Measurements from ENCODE around the gene RPTOR. TPM values are rescaled to one million over a fixed set of nuclear protein-coding genes. Genes with fewer than 3 reads are reported as not detected.

RPTOR gene
- total RNA-seq, 1 donor from 2014 or later: 53.7 TPM

DNA sequence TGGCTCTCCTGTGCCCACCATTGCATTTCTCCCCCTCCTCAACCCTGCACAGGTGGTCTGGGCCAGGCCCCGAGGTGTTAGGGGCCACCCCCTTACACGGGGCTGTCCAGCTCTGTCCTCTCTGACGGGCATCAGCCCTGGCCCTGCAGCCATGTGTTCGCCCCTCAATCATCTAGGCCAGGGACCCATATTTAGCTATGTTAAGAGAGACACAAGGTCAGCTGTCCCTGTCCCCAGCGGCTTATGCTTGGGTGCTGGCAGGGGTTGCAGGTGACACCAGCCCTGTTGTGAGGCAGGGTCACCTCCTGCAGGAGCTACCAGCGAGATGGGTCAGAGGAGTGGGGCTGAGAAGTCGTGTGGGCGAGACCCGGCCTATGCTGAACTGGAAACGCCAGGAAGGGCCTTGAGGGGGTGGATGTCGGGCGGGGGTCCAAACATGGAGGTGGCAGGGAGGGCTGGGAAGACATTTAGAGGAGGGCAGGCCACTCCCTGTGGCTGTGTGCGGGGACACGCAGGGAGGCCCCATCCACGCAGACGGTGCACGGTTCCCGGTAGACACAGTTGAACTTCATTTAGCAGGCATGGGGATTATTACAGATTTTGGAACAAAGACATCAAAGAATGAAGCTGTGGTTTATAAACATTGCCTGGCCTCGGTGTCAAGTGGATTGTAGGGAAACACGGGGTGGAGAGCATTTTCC is 313.8 kb downstream of the RPTOR start:
- no peaks in the 10 kb centered on the region for H3K9me3 Mint-ChIP-seq
- DNase-seq (ENCODE audit: low spot score in 2 of 2, unreplicated experiment in 2 of 2): no peak
- no peak overlapping the region for H3K27ac Mint-ChIP-seq
- no peak overlapping the region for H3K4me3 Mint-ChIP-seq
- no peaks in the 10 kb centered on the region for H3K27me3 Mint-ChIP-seq (ENCODE audit: low read depth)
- peaks cover 11% of the 10 kb centered on the region for H3K4me1 Mint-ChIP-seq
- TF ChIP-seq, protein P1, sequence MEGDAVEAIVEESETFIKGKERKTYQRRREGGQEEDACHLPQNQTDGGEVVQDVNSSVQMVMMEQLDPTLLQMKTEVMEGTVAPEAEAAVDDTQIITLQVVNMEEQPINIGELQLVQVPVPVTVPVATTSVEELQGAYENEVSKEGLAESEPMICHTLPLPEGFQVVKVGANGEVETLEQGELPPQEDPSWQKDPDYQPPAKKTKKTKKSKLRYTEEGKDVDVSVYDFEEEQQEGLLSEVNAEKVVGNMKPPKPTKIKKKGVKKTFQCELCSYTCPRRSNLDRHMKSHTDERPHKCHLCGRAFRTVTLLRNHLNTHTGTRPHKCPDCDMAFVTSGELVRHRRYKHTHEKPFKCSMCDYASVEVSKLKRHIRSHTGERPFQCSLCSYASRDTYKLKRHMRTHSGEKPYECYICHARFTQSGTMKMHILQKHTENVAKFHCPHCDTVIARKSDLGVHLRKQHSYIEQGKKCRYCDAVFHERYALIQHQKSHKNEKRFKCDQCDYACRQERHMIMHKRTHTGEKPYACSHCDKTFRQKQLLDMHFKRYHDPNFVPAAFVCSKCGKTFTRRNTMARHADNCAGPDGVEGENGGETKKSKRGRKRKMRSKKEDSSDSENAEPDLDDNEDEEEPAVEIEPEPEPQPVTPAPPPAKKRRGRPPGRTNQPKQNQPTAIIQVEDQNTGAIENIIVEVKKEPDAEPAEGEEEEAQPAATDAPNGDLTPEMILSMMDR (IDR thresholded peaks at IDR 0.05; ENCODE audit: unreplicated experiment): no peak
- peaks cover 27% of the 10 kb centered on the region for H3K36me3 Mint-ChIP-seq

DNA sequence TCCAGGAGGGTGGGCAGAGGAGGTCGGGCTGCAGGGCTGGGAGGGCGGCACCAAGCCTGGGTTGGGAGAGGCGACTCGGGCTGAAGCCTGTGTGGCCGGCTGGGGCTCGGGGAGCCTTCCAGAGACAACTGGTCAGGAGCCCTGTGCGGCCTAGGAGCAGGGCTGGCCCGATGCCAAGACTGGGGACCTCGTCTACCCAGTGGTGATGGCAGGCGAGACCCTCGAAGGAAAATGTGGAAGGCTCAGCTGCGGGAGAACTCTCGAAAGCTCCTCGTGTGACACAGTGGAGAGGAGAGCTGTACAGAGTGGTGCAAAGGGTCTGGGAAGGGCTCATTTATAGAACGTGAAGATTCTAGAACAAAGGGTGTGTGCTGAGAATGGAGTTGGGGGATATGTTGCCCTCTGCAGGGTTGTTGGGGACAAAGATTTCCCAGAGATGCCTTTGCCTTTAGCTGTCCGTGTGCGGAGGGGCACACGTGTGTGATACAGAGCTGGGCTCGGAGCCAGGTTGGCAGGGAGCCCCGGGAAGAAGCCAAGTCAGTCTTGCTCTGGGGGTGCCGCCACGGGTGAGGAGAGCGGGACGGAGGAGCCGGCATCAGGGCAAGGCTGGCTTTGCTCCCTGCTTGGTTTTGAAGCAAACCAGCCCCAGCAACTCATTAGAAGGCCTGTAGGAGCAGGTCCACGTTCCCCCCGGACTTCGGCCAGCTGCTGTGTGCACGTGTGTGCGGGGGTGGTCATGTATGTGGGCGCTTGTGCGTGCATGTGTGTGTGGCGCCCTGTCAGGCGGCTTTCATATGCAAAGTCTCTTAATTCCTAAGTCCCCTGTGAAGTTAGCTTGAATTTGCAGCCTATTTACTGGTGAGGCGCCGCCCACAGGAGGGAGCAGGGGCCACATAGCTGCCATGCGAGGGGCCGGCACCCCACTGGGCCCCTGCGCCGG is 314.6 kb downstream of the RPTOR start:
- Mint-ChIP-seq H3K36me3 (peaks cover 34% of the 10 kb centered on the region), H3K4me1 (peaks cover 11% of the 10 kb centered on the region), H3K9me3 (peaks cover 2% of the 10 kb centered on the region), H3K4me3 (no peak overlapping the region), H3K27ac (no peak overlapping the region), H3K27me3 (ENCODE audit: low read depth) (no peaks in the 10 kb centered on the region)
- TF ChIP-seq, protein P1 (IDR thresholded peaks at IDR 0.05; ENCODE audit: unreplicated experiment): no peak
- DNase-seq (ENCODE audit: low spot score in 2 of 2, unreplicated experiment in 2 of 2): no peak

- H3K27me3 Mint-ChIP-seq (ENCODE audit: low read depth): no peaks in the 10 kb centered on the region
- no peak overlapping the region for H3K4me3 Mint-ChIP-seq
- H3K27ac Mint-ChIP-seq: no peak overlapping the region
- H3K9me3 Mint-ChIP-seq: peaks cover 5% of the 10 kb centered on the region
- TF ChIP-seq, protein P1 (IDR thresholded peaks at IDR 0.05; ENCODE audit: unreplicated experiment): no peak
- no peak for DNase-seq (ENCODE audit: low spot score in 2 of 2, unreplicated experiment in 2 of 2)
- peaks cover 11% of the 10 kb centered on the region for H3K4me1 Mint-ChIP-seq
- peaks cover 36% of the 10 kb centered on the region for H3K36me3 Mint-ChIP-seq
Observed at GRCh38 chr17:80860101-80860671, 315.5 kb downstream of the RPTOR start.

DNA sequence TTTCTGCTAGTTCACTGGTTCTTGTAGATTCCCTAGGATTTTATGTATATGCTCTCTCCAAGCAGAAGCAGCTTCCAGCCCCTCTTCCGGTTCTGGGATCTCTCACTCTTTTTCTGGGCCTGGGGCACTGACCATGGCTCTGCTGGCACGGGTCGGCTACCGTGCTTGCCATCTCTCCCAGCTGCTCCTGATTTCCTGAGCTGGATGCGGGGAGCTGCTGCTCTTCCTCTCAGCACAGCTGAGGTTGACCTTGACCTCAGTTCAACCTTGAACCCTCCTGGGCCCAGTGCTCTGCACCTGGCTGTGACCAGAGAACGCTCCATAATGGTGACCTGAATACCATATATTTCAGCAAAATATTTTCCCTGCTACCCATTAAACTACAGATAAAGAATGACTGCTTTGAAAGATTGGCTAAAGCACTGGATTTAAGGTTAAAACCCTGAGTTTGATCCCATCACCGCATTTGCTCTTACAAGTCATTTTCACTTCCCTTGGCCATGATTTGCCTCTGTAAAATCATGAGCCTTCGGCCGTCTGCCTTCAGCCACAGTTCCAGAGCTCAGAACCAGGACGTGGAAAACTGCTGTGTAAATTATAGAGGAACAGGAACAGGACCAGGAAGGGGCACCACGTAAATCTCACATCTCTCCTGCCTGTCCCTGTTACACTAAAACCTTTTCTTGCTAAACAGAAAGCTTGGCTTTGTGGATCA is 316.2 kb downstream of the RPTOR start:
- no peaks in the 10 kb centered on the region for H3K27me3 Mint-ChIP-seq (ENCODE audit: low read depth)
- peaks cover 5% of the 10 kb centered on the region for H3K9me3 Mint-ChIP-seq
- no peak overlapping the region for H3K27ac Mint-ChIP-seq
- no peak overlapping the region for H3K4me3 Mint-ChIP-seq
- H3K36me3 Mint-ChIP-seq: peaks cover 34% of the 10 kb centered on the region
- H3K4me1 Mint-ChIP-seq: peaks cover 10% of the 10 kb centered on the region
- no peak for DNase-seq (ENCODE audit: low spot score in 2 of 2, unreplicated experiment in 2 of 2)
- TF ChIP-seq, protein P1 (IDR thresholded peaks at IDR 0.05; ENCODE audit: unreplicated experiment): no peak

DNA sequence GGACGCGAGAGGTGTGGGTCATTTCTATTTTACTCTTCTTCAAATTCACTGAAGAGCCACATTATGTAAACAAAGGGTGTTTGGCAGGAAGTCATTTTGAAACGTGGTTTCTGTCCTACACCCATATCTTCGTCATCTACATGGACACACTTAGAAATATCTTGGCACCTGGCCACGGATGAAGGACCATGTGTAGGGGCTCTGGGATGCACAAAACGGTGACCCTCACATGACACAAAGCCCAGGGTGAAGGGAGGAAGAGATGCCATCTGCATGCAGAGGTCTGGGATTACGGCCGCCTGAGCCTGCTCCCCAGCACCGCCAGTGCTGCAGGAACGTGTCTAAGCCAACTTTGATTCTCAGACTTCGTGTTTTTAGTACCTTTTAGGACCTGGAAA is 316.8 kb downstream of the RPTOR start:
- peaks cover 5% of the 10 kb centered on the region for H3K9me3 Mint-ChIP-seq
- no peaks in the 10 kb centered on the region for H3K27me3 Mint-ChIP-seq (ENCODE audit: low read depth)
- peaks cover 30% of the 10 kb centered on the region for H3K36me3 Mint-ChIP-seq
- TF ChIP-seq, protein P1 (IDR thresholded peaks at IDR 0.05; ENCODE audit: unreplicated experiment): no peak
- H3K27ac Mint-ChIP-seq: no peak overlapping the region
- DNase-seq (ENCODE audit: low spot score in 2 of 2, unreplicated experiment in 2 of 2): no peak
- peaks cover 5% of the 10 kb centered on the region for H3K4me1 Mint-ChIP-seq
- no peak overlapping the region for H3K4me3 Mint-ChIP-seq

Measured in mesothelial cell of epicardium (in vitro differentiated cells).